Measurements from ENCODE around the gene PRKCH. TPM values are rescaled to one million over a fixed set of nuclear protein-coding genes. Genes with fewer than 3 reads are reported as not detected.

PRKCH gene
- total and polyA plus RNA-seq, 9 of the 15 experiments (the other 6 are each of a cell fraction or from before 2014, with no cell fraction given): 0.61 to 4.4 (median 4.0) TPM

DNA sequence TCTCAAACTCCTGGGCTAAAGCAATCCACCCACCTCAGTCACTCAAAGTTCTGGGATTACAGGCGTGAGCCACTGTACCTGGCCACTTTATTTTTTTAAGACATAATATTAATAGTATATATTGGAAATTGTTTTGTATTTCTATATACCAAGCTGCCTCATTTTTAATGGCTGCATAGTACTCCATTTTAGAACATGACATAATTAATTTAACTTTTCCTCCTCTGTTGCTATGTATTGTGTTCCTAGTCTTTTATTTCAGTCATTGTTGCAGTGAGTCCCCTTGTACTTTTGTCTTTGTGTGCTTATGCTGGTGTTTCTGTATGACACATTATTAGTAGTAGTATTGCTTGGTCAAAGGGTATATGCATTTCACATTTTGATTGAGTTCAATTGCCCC is 138.7 kb downstream of the PRKCH start:
- H3K9ac ChIP-seq (ENCODE audit: insufficient read depth in 1 of 2, low read depth in 2 of 2, low read length in 2 of 2): no peak overlapping the region
- no peak for DNase-seq (ENCODE audit: extremely low read depth in 1 of 4, low spot score in 3 of 4)
- no peaks in the 10 kb centered on the region; the same call in 1 of the 2 replicates for H4K20me1 ChIP-seq (replicated peaks; ENCODE audit: control insufficient read depth, insufficient read depth, low read length)
- H3K27me3 ChIP-seq (ENCODE audit: control insufficient read depth in 2 of 2, insufficient read depth in 2 of 2, low read length in 2 of 2): no peaks in the 10 kb centered on the region
- ChIA-PET POLR2A (no interaction called here), CTCF (ENCODE audit: low intra/inter-chr PET ratio) (interaction anchor here (3.2 kb wide), 1 partner anchor 378 kb away, joined by 22 read pairs; no protein-coding TSS in a partner anchor)
- H3K4me2 ChIP-seq (ENCODE audit: insufficient read depth, low read length): no peak overlapping the region
- no peak overlapping the region for H3K4me3 ChIP-seq
- H2AFZ ChIP-seq (ENCODE audit: low read depth, low read length): no peak overlapping the region
- ATAC-seq: no peak
- intact Hi-C loops (cut with micrococcal nuclease) (loop anchor here (2.0 to 5.0 kb wide), 3 partner anchors 271 to 667 kb away; no protein-coding TSS in a partner anchor), in situ Hi-C loops (cut with MboI) (loop anchor here (10.0 kb wide), 1 partner anchor 275 kb away; no protein-coding TSS in a partner anchor)
- no peak overlapping the region for H3K27ac ChIP-seq (ENCODE audit: extremely low read depth, low read depth, low read length)
- peaks cover 4 to 19% of the 10 kb centered on the region in 2 experiments; a peak in 4 of 5 replicates for H3K4me1 ChIP-seq (replicated peaks in 1 of 2; ENCODE audit: control insufficient read depth in 2 of 2, insufficient read depth in 2 of 2, low read length in 2 of 2)
- TF ChIP-seq RBM25 (IDR thresholded peaks at IDR 0.05; ENCODE audit: low read depth, low read length, severe bottlenecking): peak; percentile 60
- no peak for TF ChIP-seq ZNF12 (CRISPR knock-in tag; IDR thresholded peaks at IDR 0.05)
- TF ChIP-seq ZNF146 (CRISPR knock-in tag; IDR thresholded peaks at IDR 0.05; ENCODE audit: unreplicated experiment): peak; percentile 46
- H3K79me2 ChIP-seq (ENCODE audit: control insufficient read depth, insufficient read depth, low read length): no peaks in the 10 kb centered on the region
- H3K36me3 ChIP-seq (ENCODE audit: control insufficient read depth, insufficient read depth, low read length): no peaks in the 10 kb centered on the region
- no peaks in the 10 kb centered on the region for H3K9me3 ChIP-seq (replicated peaks; ENCODE audit: control insufficient read depth, insufficient read depth, low read depth, low read length)
- BruUV-seq (replicated peaks): no TSS peak
- FAIRE-seq: no peak
- H3K9me1 ChIP-seq (ENCODE audit: control insufficient read depth, insufficient read depth, low read length): no peaks in the 10 kb centered on the region
- WGBS (ENCODE audit: insufficient coverage, low coverage, missing lambda C conversion rate): 14% methylated on average over 1 of the region's 1 CpG
